ENCODE measurements around the gene TJP2.

TJP2 gene

GRCh38 chr9:69213647-69214046 is 39.6 kb downstream of the TJP2 start:
- H3K36me3 ChIP-seq = no peaks in the 10 kb centered on the region; the same call in 1 of the 2 replicates
- H3K4me3 ChIP-seq (ENCODE audit: low read depth, low read length) = no peak overlapping the region
- no peak for DNase-seq
- no peaks in the 10 kb centered on the region for H3K9me3 ChIP-seq (ENCODE audit: severe bottlenecking)
- no peaks in the 10 kb centered on the region for H3K27me3 ChIP-seq (ENCODE audit: insufficient read depth, low read depth, severe bottlenecking)
- no peak overlapping the region for H3K27ac ChIP-seq
- no peak for TF ChIP-seq CTCF (IDR thresholded peaks at IDR 0.05; ENCODE audit: low read depth, low read length)

GRCh38 chr9:69214939-69215338 is 40.9 kb downstream of the TJP2 start:
- Histone ChIP-seq H3K9me3 (ENCODE audit: severe bottlenecking) (no peaks in the 10 kb centered on the region), H3K27me3 (ENCODE audit: insufficient read depth, low read depth, severe bottlenecking) (no peaks in the 10 kb centered on the region), H3K27ac (no peak overlapping the region), H3K4me3 (ENCODE audit: low read depth, low read length) (no peak overlapping the region), H3K36me3 (peaks cover 4% of the 10 kb centered on the region)
- TF ChIP-seq CTCF (IDR thresholded peaks at IDR 0.05; ENCODE audit: low read depth, low read length) = no peak
- no peak for DNase-seq

GRCh38 chr9:69215774-69216485 is 41.9 kb downstream of the TJP2 start:
- peaks cover 4% of the 10 kb centered on the region for H3K36me3 ChIP-seq
- TF ChIP-seq CTCF (IDR thresholded peaks at IDR 0.05; ENCODE audit: low read depth, low read length) = no peak
- H3K27ac ChIP-seq = no peak overlapping the region
- no peaks in the 10 kb centered on the region for H3K27me3 ChIP-seq (ENCODE audit: insufficient read depth, low read depth, severe bottlenecking)
- no peaks in the 10 kb centered on the region for H3K9me3 ChIP-seq (ENCODE audit: severe bottlenecking)
- no peak for DNase-seq
- no peak overlapping the region for H3K4me3 ChIP-seq (ENCODE audit: low read depth, low read length)

- TF ChIP-seq CTCF (IDR thresholded peaks at IDR 0.05; ENCODE audit: low read depth, low read length) = no peak
- H3K9me3 ChIP-seq (ENCODE audit: severe bottlenecking) = no peaks in the 10 kb centered on the region
- H3K4me3 ChIP-seq (ENCODE audit: low read depth, low read length) = no peak overlapping the region
- H3K27ac ChIP-seq = no peak overlapping the region
- no peak for DNase-seq
- H3K36me3 ChIP-seq = peaks cover 10% of the 10 kb centered on the region
- H3K27me3 ChIP-seq (ENCODE audit: insufficient read depth, low read depth, severe bottlenecking) = no peaks in the 10 kb centered on the region
These were observed 44.1 kb downstream of the TJP2 start for GRCh38 chr9:69218166-69218565.

- H3K36me3 ChIP-seq = peaks cover 20% of the 10 kb centered on the region
- no peaks in the 10 kb centered on the region for H3K9me3 ChIP-seq (ENCODE audit: severe bottlenecking)
- DNase-seq = no peak
- no peak overlapping the region for H3K27ac ChIP-seq
- no peaks in the 10 kb centered on the region for H3K27me3 ChIP-seq (ENCODE audit: insufficient read depth, low read depth, severe bottlenecking)
- TF ChIP-seq CTCF (IDR thresholded peaks at IDR 0.05; ENCODE audit: low read depth, low read length) = no peak
- no peak overlapping the region for H3K4me3 ChIP-seq (ENCODE audit: low read depth, low read length)
These were observed 47.0 kb downstream of the TJP2 start for GRCh38 chr9:69221036-69221435.

- no peak for DNase-seq
- TF ChIP-seq CTCF (IDR thresholded peaks at IDR 0.05; ENCODE audit: low read depth, low read length) = no peak
- no peak overlapping the region for H3K4me3 ChIP-seq (ENCODE audit: low read depth, low read length)
- no peaks in the 10 kb centered on the region for H3K9me3 ChIP-seq (ENCODE audit: severe bottlenecking)
- H3K36me3 ChIP-seq = peaks cover 28% of the 10 kb centered on the region
- H3K27ac ChIP-seq = no peak overlapping the region
- no peaks in the 10 kb centered on the region for H3K27me3 ChIP-seq (ENCODE audit: insufficient read depth, low read depth, severe bottlenecking)
These were observed 48.9 kb downstream of the TJP2 start for GRCh38 chr9:69222970-69223369.

Measured in WERI-Rb-1 (cell line).